ENCODE measurements around the gene LMOD1.

DNA sequence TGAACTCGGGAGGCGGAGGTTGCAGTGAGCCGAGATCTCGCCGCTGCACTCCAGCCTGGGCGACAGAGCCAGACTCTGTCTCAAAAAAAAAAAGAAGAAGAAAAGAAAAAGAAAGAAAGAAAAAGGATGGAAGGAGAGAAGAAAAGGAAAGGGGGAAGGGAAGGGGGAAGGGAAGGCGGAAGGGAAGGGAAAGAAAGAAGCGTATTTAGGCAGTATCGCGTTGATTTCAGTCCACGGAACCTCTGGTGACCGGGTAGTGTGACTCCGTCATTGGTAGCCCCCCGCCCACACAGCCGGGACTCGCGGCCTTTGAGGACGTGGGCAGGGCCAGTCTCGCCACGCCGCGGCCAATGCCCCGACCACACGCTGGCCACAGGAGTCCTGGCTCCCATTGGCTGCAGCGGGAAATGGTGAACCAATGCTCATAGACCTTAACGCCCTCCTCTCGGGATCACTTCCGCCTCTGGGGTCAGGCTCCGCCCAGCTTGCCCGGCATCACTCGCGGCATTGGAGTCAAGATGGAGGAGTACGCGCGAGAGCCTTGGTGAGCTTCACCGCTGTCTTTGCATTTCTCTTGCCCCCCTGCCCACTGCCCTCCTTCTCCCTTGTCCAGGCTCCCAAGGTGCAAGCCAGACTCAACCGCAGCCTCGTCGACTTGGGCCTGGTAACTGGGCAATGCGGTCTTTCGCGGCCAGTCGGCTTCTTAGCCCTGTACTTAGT, 8.8 kb upstream of the LMOD1 start, which contains the start of gene TIMM17A:
- peak; percentile 99 for TF ChIP-seq POLR2AphosphoS5 (IDR thresholded peaks at IDR 0.05; ENCODE audit: low read depth, low read length)
- peak; percentile 83; the same call in 1 of the 2 replicates for TF ChIP-seq TAF1 (IDR thresholded peaks at IDR 0.05; ENCODE audit: borderline replicate concordance, low read depth, low read length)
- peak; percentile 99 for TF ChIP-seq POLR2A (IDR thresholded peaks at IDR 0.05; ENCODE audit: low read depth, low read length)

Data from GM12892 (cell line).